Measurements from ENCODE around the gene FHDC1.

The FHDC1 gene

DNA sequence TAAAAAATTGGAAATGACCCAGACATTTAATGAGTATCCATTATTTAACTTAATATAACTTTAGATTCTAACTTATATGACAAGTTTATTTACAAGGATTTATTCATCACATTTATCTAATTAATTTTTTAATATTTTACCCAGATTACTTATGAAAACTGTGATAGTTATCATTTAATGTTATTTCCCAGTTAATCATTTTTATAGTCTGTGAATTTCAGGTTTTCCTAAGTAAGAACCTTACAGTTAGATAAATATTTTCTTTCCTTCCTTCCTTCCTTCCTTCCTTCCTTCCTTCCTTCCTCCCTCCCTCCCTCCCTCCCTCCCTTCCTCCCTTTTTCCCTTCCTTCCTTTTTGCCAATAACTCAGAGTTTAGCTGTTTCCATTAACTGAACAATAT is 14.8 kb upstream of the FHDC1 start:
- H3K9me3 ChIP-seq (ENCODE audit: low read depth, low read length), result no peaks in the 10 kb centered on the region
- TF ChIP-seq POLR2AphosphoS5 (IDR thresholded peaks at IDR 0.05; ENCODE audit: borderline replicate concordance, low read depth, low read length) (no peak), EZH2 (IDR thresholded peaks at IDR 0.05) (no peak), FOXP2 (optimal IDR thresholded peaks at IDR 0.05; ENCODE audit: control extremely low read depth, extremely low read length, insufficient read depth) (no peak)
- H3K9ac ChIP-seq (ENCODE audit: insufficient read length), result no peak overlapping the region
- H3K36me3 ChIP-seq (ENCODE audit: insufficient read depth, low read length), result 0 out of 2 replicates have a peak, but pooled peaks cover 4% of the 10 kb centered on the region
- H3K4me3 ChIP-seq, result no peak overlapping the region
- no peak overlapping the region for H3K27ac ChIP-seq
- no peak for DNase-seq (ENCODE audit: low read depth, low spot score)

DNA sequence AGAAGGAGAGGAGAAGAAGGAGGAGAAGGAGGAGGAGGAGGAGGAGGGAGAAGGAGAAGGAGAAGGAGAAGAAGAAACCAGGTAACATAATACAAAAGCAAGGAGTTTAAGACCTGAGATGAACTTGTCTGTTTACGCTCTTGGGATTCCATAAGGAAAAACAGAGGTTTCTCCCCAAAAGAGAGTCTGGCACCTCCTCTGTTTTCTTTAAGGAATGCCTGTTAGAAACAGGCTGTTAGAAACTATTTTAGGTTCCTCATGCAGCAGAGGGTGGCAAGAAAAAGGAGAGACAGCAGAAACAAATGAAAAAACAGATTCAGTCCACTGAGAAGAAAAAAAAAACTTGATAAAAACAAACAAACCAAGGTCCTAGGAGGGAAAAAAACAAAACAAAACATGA is 10.3 kb upstream of the FHDC1 start:
- Histone ChIP-seq H3K27ac (no peak overlapping the region), H3K9ac (ENCODE audit: insufficient read length) (no peak overlapping the region)
- TF ChIP-seq EZH2 (IDR thresholded peaks at IDR 0.05) (no peak), POLR2AphosphoS5 (IDR thresholded peaks at IDR 0.05; ENCODE audit: borderline replicate concordance, low read depth, low read length) (no peak), FOXP2 (optimal IDR thresholded peaks at IDR 0.05; ENCODE audit: control extremely low read depth, extremely low read length, insufficient read depth) (no peak)

DNA sequence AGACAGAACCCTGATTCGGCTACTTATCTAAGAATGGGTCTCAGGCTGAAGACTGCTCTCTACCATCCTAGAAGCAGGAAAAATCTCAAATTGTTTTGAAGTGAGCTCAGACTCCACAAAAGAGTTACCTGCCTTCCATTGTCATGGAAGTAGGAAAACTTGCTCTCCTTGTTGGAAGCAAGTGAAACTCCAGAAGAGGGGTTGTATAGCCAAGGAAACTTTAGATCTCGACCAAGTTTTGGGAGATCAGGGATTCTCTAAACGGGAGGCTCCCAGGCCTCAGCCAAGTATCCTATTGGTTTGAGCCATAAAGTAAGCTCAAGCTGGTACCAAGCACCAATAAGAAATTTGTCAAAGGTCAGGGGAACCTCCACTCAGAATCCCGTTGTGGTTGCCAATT is 9.2 kb upstream of the FHDC1 start:
- Histone ChIP-seq H3K4me3 (no peak overlapping the region), H3K36me3 (ENCODE audit: insufficient read depth, low read length) (no peaks in the 10 kb centered on the region), H3K9ac (ENCODE audit: insufficient read length) (no peak overlapping the region), H3K9me3 (ENCODE audit: low read depth, low read length) (no peaks in the 10 kb centered on the region), H3K27ac (no peak overlapping the region)
- no peak for DNase-seq (ENCODE audit: low read depth, low spot score)
- no peak for TF ChIP-seq POLR2AphosphoS5 (IDR thresholded peaks at IDR 0.05; ENCODE audit: borderline replicate concordance, low read depth, low read length)

More for the DNA sequence above, 10.3 kb upstream of the FHDC1 start:
- H3K4me3 ChIP-seq, result no peak overlapping the region
- no peak for DNase-seq (ENCODE audit: low read depth, low spot score)
- no peaks in the 10 kb centered on the region for H3K9me3 ChIP-seq (ENCODE audit: low read depth, low read length)
- no peaks in the 10 kb centered on the region for H3K36me3 ChIP-seq (ENCODE audit: insufficient read depth, low read length)

DNA sequence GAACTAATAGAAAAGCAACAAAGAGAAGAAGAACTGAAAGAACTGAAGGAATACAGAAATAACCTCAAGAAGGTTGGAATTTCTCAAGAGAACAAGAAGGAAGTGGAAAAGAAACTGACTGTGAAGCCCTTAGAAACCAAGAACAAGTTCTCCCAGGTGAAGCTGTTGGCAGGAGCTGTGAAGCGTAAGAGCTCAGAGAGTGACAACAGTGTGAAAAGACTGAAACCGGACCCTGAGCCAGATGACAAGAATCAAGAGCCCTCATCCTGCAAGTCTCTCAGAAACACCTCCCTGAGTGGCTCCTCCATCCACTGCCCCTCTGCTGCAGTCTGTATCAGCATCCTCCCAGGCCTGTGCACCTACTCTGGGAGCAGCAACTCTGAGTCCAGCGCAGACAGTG is 8.4 kb upstream of the FHDC1 start:
- DNase-seq (ENCODE audit: low read depth, low spot score), result no peak
- Histone ChIP-seq H3K9me3 (ENCODE audit: low read depth, low read length) (no peaks in the 10 kb centered on the region), H3K4me3 (no peak overlapping the region), H3K27ac (no peak overlapping the region), H3K9ac (ENCODE audit: insufficient read length) (no peak overlapping the region), H3K36me3 (ENCODE audit: insufficient read depth, low read length) (no peaks in the 10 kb centered on the region)
- TF ChIP-seq FOXP2 (optimal IDR thresholded peaks at IDR 0.05; ENCODE audit: control extremely low read depth, extremely low read length, insufficient read depth), result no peak
- no peak for TF ChIP-seq EZH2 (IDR thresholded peaks at IDR 0.05)
- no peak for TF ChIP-seq POLR2AphosphoS5 (IDR thresholded peaks at IDR 0.05; ENCODE audit: borderline replicate concordance, low read depth, low read length)

DNA sequence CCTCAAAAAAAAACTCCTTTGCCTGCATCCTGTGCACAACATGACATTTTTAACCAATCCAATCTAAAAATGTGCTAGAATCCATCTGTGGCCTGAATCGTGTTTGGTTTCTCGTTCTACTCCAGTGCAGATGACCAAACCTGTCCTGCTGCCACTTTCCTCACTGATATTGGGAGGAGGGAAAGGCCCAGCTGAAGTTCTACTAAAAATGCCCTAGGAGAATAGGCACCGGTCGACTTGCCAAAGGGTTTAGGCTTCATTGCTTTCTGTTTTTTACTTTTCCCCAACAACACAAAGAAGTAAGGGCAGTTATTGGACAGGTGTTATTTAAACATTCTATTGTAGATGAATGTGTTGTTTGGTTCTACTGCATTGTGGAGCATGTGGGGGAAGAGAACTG is 7.8 kb upstream of the FHDC1 start:
- H3K4me3 ChIP-seq, result no peak overlapping the region
- no peaks in the 10 kb centered on the region for H3K36me3 ChIP-seq (ENCODE audit: insufficient read depth, low read length)
- no peaks in the 10 kb centered on the region for H3K9me3 ChIP-seq (ENCODE audit: low read depth, low read length)
- H3K27ac ChIP-seq, result no peak overlapping the region
- DNase-seq (ENCODE audit: low read depth, low spot score), result no peak
- H3K9ac ChIP-seq (ENCODE audit: insufficient read length), result no peak overlapping the region
- TF ChIP-seq FOXP2 (optimal IDR thresholded peaks at IDR 0.05; ENCODE audit: control extremely low read depth, extremely low read length, insufficient read depth), result no peak

DNA sequence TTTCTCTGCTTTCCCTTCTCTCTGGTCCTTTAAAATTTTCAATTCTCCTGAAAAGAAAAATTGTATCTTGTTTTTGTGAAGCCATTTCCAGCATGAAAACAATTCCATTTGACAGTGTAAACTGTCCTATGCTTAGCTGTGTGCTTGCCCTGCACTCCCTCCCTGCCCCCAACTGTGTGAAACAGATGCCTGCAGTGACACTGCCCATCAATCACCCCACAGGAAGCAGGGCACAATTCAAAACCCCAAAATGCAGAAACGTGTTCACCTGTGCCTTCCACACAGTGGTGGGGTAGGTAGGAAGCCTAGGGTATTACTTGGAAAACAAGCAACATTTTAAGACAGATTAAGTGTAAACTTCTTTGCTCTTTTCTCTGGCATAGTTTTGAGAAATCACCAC is 6.2 kb upstream of the FHDC1 start:
- Histone ChIP-seq H3K9ac (ENCODE audit: insufficient read length) (no peak overlapping the region), H3K4me3 (no peak overlapping the region), H3K27ac (no peak overlapping the region), H3K9me3 (ENCODE audit: low read depth, low read length) (no peaks in the 10 kb centered on the region), H3K36me3 (ENCODE audit: insufficient read depth, low read length) (no peaks in the 10 kb centered on the region)
- TF ChIP-seq EZH2 (IDR thresholded peaks at IDR 0.05), result no peak
- no peak for DNase-seq (ENCODE audit: low read depth, low spot score)

DNA sequence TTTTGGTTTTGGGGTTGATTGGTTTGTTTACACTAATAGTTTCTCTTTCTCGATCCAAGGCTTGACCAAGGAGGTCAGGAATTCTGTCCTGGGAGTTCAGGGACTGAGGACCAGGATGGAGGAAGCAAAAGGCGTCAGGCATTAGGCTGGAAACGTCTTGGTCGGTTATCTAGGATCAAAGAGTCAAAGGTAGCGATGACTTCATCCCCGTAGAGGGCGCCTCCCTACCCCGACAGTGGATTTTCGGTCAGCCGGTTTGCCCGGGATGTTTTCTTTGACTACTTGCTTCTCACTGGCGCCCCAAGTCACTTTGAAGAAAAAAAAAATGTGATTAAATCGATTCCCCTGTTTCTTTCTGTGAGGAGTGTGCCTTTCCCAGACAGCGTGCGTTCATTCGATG is 980 bp upstream of the FHDC1 start:
- Histone ChIP-seq H3K9me3 (ENCODE audit: low read depth, low read length) (no peaks in the 10 kb centered on the region), H3K9ac (ENCODE audit: insufficient read length) (no peak overlapping the region), H3K4me3 (no peak overlapping the region), H3K36me3 (ENCODE audit: insufficient read depth, low read length) (no peaks in the 10 kb centered on the region), H3K27ac (no peak overlapping the region)
- no peak for DNase-seq (ENCODE audit: low read depth, low spot score)
- no peak for TF ChIP-seq FOXP2 (optimal IDR thresholded peaks at IDR 0.05; ENCODE audit: control extremely low read depth, extremely low read length, insufficient read depth)

DNA sequence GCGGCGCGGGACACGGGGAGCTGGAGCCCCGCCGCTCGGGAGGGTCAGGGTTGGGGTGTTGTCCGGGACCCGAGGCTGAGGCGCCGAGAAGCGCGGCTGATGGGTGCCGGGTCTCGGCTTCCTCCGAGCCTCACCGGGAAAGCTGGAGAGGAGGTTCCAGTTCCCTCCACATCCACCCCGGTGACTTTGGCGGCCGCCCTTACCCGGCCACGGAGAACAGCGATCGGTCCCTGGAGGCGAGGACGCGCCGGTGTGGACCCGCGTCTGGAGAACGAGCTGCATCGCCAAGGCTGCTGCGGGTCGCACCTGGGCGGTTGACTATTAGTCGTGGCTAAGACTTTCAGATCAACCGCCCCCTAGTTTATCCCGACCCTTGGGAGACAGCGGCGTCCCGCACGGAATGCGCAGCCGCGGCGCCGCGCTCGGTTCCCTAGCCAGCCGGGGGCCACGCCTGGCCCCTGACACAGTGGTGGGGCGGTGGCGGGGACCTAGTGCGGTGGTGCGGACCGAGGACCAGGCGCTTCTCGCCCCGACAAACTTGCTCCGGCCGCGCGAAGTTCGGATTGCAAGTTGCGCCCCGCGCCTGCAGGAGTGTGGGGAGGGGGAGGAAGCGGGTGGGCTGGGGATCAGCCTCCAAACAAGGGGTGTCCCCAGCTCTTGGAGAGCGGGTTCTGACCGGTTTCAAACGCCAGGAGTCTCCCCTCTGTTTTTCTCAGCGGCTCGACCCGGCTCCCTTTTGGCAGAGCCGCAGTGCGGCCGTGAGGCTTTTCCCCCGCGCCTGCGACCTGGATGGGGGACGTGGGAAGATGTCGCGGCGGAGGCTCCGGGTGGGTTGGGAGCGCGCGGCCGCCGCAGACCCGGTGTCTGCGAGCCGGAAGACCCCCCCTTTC is 568 bp downstream of the FHDC1 start:
- Histone ChIP-seq H3K27ac (no peak overlapping the region), H3K4me3 (peak overlapping the region; percentile 81), H3K36me3 (ENCODE audit: insufficient read depth, low read length) (no peaks in the 10 kb centered on the region), H3K9me3 (ENCODE audit: low read depth, low read length) (no peaks in the 10 kb centered on the region), H3K9ac (ENCODE audit: insufficient read length) (no peak overlapping the region)
- no peak for DNase-seq (ENCODE audit: low read depth, low spot score)
- TF ChIP-seq FOXP2 (optimal IDR thresholded peaks at IDR 0.05; ENCODE audit: control extremely low read depth, extremely low read length, insufficient read depth) (no peak), EZH2 (IDR thresholded peaks at IDR 0.05) (peak; percentile 97), POLR2AphosphoS5 (IDR thresholded peaks at IDR 0.05; ENCODE audit: borderline replicate concordance, low read depth, low read length) (no peak)

All from SK-N-MC (cell line).